Measurements from ENCODE around the gene LCK. TPM values are rescaled to one million over a fixed set of nuclear protein-coding genes. Genes with fewer than 3 reads are reported as not detected.

Gene LCK
- polyA plus RNA-seq, 4 donors = 1.3 to 7.4 (median 4.5) TPM

- DNase-seq (ENCODE audit: low read depth in 4 of 4, low spot score in 3 of 4) = no peak
These were observed 60.8 kb downstream of the LCK start for GRCh38 chr1:32311709-32312393.

GRCh38 chr1:32316903-32317277 lies 65.8 kb downstream of the LCK start:
- DNase-seq (ENCODE audit: low read depth in 4 of 4, low spot score in 3 of 4) = no peak

- no peak for DNase-seq (ENCODE audit: low read depth in 4 of 4, low spot score in 3 of 4)
These were observed 67.2 kb downstream of the LCK start for GRCh38 chr1:32318127-32318869.

GRCh38 chr1:32321712-32322291 lies 70.7 kb downstream of the LCK start:
- no peak for DNase-seq (ENCODE audit: low read depth in 4 of 4, low spot score in 3 of 4)

- no peak for DNase-seq (ENCODE audit: low read depth in 4 of 4, low spot score in 3 of 4)
These were observed 76.1 kb downstream of the LCK start for GRCh38 chr1:32327204-32327603.

GRCh38 chr1:32329931-32330466 lies 78.9 kb downstream of the LCK start:
- no peak for DNase-seq (ENCODE audit: low read depth in 4 of 4, low spot score in 3 of 4)

GRCh38 chr1:32330558-32331151 lies 79.6 kb downstream of the LCK start:
- DNase-seq (ENCODE audit: low read depth in 4 of 4, low spot score in 3 of 4) = no peak

- DNase-seq (ENCODE audit: low read depth in 4 of 4, low spot score in 3 of 4) = no peak
These were observed 80.5 kb downstream of the LCK start for GRCh38 chr1:32331549-32331948.

GRCh38 chr1:32332290-32333079 lies 81.4 kb downstream of the LCK start:
- DNase-seq (ENCODE audit: low read depth in 4 of 4, low spot score in 3 of 4) = no peak

- no peak for DNase-seq (ENCODE audit: low read depth in 4 of 4, low spot score in 3 of 4)
These were observed 82.3 kb downstream of the LCK start for GRCh38 chr1:32333251-32333963.

GRCh38 chr1:32334274-32334861 lies 83.3 kb downstream of the LCK start:
- no peak for DNase-seq (ENCODE audit: low read depth in 4 of 4, low spot score in 3 of 4)

GRCh38 chr1:32334864-32335534 lies 83.9 kb downstream of the LCK start:
- no peak for DNase-seq (ENCODE audit: low read depth in 4 of 4, low spot score in 3 of 4)

GRCh38 chr1:32335535-32335789 lies 84.4 kb downstream of the LCK start:
- no peak for DNase-seq (ENCODE audit: low read depth in 4 of 4, low spot score in 3 of 4)

Other genes starting within 250 kb of the LCK start
- 100 to 1,000 TPM; 234 to 302 (median 251) TPM for gene KHDRBS1, start 237.4 kb upstream of the LCK start, polyA plus RNA-seq (ENCODE audit: insufficient read length in 4 of 4)
- 10 to 100 TPM; 17.9 to 25.0 (median 21.3) TPM for gene TMEM39B, start 178.3 kb upstream of the LCK start, polyA plus RNA-seq (ENCODE audit: insufficient read length in 4 of 4)
- 10 to 100 TPM; 28.3 to 39.6 (median 33.9) TPM for gene KPNA6, start 143.2 kb upstream of the LCK start, polyA plus RNA-seq (ENCODE audit: insufficient read length in 4 of 4)
- gene TXLNA, start 71.6 kb upstream of the LCK start, polyA plus RNA-seq (ENCODE audit: insufficient read length in 4 of 4) = 10 to 100 TPM; 45.2 to 46.7 (median 45.2) TPM
- 10 to 100 TPM; 21.1 to 29.0 (median 25.1) TPM for gene CCDC28B, start 50.7 kb upstream of the LCK start, polyA plus RNA-seq (ENCODE audit: insufficient read length in 4 of 4)
- gene IQCC, start 45.6 kb upstream of the LCK start, polyA plus RNA-seq (ENCODE audit: insufficient read length in 4 of 4) = 1 to 10 TPM; 5.6 to 9.8 (median 7.3) TPM
- gene DCDC2B, start 42.2 kb upstream of the LCK start, polyA plus RNA-seq (ENCODE audit: insufficient read length in 4 of 4) = 1 to 10 TPM in 2 of 4 donors, under 1 TPM in 2; 0.34 to 2.0 (median 0.82) TPM
- gene TMEM234, start 28.9 kb upstream of the LCK start, polyA plus RNA-seq (ENCODE audit: insufficient read length in 4 of 4) = 10 to 100 TPM; 17.1 to 30.8 (median 24.2) TPM
- gene EIF3I, start 28.9 kb upstream of the LCK start, polyA plus RNA-seq (ENCODE audit: insufficient read length in 4 of 4) = 100 to 1,000 TPM; 155 to 187 (median 164) TPM
- 10 to 100 TPM in 2 of 4 donors, 1 to 10 TPM in 2; 3.8 to 12.9 (median 9.8) TPM for gene FAM167B, start 4.0 kb upstream of the LCK start, polyA plus RNA-seq (ENCODE audit: insufficient read length in 4 of 4)
- 100 to 1,000 TPM in 3 of 4 donors, 10 to 100 TPM in 1; 77.5 to 201 (median 189) TPM for gene HDAC1, start 40.8 kb downstream of the LCK start, polyA plus RNA-seq (ENCODE audit: insufficient read length in 4 of 4)
- gene MARCKSL1, start 85.0 kb downstream of the LCK start, polyA plus RNA-seq (ENCODE audit: insufficient read length in 4 of 4) = 100 to 1,000 TPM; 388 to 468 (median 433) TPM
- gene FAM229A, start 111.2 kb downstream of the LCK start, polyA plus RNA-seq (ENCODE audit: insufficient read length in 4 of 4) = 10 to 100 TPM in 1 of 4 donors, 1 to 10 TPM in 3; 2.5 to 11.8 (median 4.9) TPM
- gene TSSK3, start 111.3 kb downstream of the LCK start, polyA plus RNA-seq (ENCODE audit: insufficient read length in 4 of 4) = 1 to 10 TPM; 1.5 to 6.2 (median 2.6) TPM
- gene BSDC1, start 143.2 kb downstream of the LCK start, polyA plus RNA-seq (ENCODE audit: insufficient read length in 4 of 4) = 10 to 100 TPM; 57.3 to 65.8 (median 60.2) TPM
- gene ZBTB8B, start 213.8 kb downstream of the LCK start, polyA plus RNA-seq (ENCODE audit: insufficient read length in 4 of 4) = 1 to 10 TPM in 3 of 4 donors, under 1 TPM in 1; 0.34 to 2.0 (median 1.2) TPM